WTC11 (cell line): ENCODE results near the gene PLPP4. TPM values are rescaled to one million over a fixed set of nuclear protein-coding genes. Genes with fewer than 3 reads are reported as not detected.

Experiments used
- ATAC-seq: fragments of 200-7000 bp; cut with Tn5 transposase; 2 replicates; pipeline ENCODE4 v1.10.0; 2021; ENCODE audit warnings: mild to moderate bottlenecking, moderate library complexity
- CTCF ChIA-PET: fragments of 300-600 bp; sonication (Branson Sonifier 250); formaldehyde crosslinking; loops from one replicate; lab custom pipeline; 2021; ENCODE audit warnings: antibody characterized with exemption; lab: Charles Lee
- POLR2A ChIA-PET: fragments of 350-600 bp; sonication (Branson Sonifier 250); formaldehyde crosslinking; loops from one replicate; lab custom pipeline; 2021; ENCODE audit warnings: antibody characterized with exemption; lab: Charles Lee
- DNase-seq: peaks from one replicate; pipeline ENCODE4 v3.0.0; 2021; ENCODE audit warnings: low spot score
- H3K27ac Mint-ChIP-seq: 2 replicates; pipeline ENCODE4 v1.8.0; 2021; ENCODE audit warnings: mixed read lengths
- H3K27me3 Mint-ChIP-seq: 2 replicates; pipeline ENCODE4 v1.8.0; 2021; ENCODE audit warnings: low read depth, mild to moderate bottlenecking, moderate library complexity, mixed read lengths
- H3K36me3 Mint-ChIP-seq: 2 replicates; pipeline ENCODE4 v1.8.0; 2021; ENCODE audit warnings: mixed read lengths
- H3K4me1 Mint-ChIP-seq: 2 replicates; pipeline ENCODE4 v1.8.0; 2022; ENCODE audit warnings: mixed read lengths
- H3K4me3 Mint-ChIP-seq: 2 replicates; pipeline ENCODE4 v1.8.0; 2021; ENCODE audit warnings: mild to moderate bottlenecking, moderate library complexity, mixed read lengths
- H3K9me3 Mint-ChIP-seq: 2 replicates; pipeline ENCODE4 v1.8.0; 2021; ENCODE audit warnings: mixed read lengths
- CREB1 ChIP-seq: sonication (generic); formaldehyde crosslinking; IDR thresholded peaks from 2 replicates; pipeline ENCODE4 v1.8.0; 2023; ENCODE audit warnings: mild to moderate bottlenecking, missing genetic modification reagents
- E2F5 ChIP-seq: sonication (generic); formaldehyde crosslinking; IDR thresholded peaks from 2 replicates; pipeline ENCODE4 v1.8.1; 2022; ENCODE audit warnings: mild to moderate bottlenecking, moderate library complexity, missing genetic modification reagents
- FOXP1 ChIP-seq: sonication (generic); formaldehyde crosslinking; IDR thresholded peaks from 2 replicates; pipeline ENCODE4 v1.8.0; 2022; ENCODE audit warnings: missing genetic modification reagents, mild to moderate bottlenecking, moderate library complexity, borderline replicate concordance
- IRF2 ChIP-seq: sonication (generic); formaldehyde crosslinking; IDR thresholded peaks from 2 replicates; pipeline ENCODE4 v1.8.0; 2022; ENCODE audit warnings: low read depth, missing genetic modification reagents, borderline replicate concordance
- NFE2L1 ChIP-seq: sonication (generic); formaldehyde crosslinking; IDR thresholded peaks from 2 replicates; pipeline ENCODE4 v1.8.1; 2023; ENCODE audit warnings: missing genetic modification reagents
- NR3C1 ChIP-seq: sonication (generic); formaldehyde crosslinking; conservative IDR thresholded peaks from 2 replicates; pipeline ENCODE4 v1.8.1; 2023; ENCODE audit warnings: low read depth, mild to moderate bottlenecking, missing genetic modification reagents
- SMAD3 ChIP-seq: sonication (generic); formaldehyde crosslinking; IDR thresholded peaks from 2 replicates; pipeline ENCODE4 v1.8.0; 2022; ENCODE audit warnings: missing genetic modification reagents, mild to moderate bottlenecking, borderline replicate concordance
- TEAD1 ChIP-seq: sonication (generic); formaldehyde crosslinking; IDR thresholded peaks from 2 replicates; pipeline ENCODE4 v1.8.0; 2022; ENCODE audit warnings: mild to moderate bottlenecking, missing genetic modification reagents
- ZNF396 ChIP-seq: fragments of 250-450 bp; sonication (Bioruptor Pico); IDR thresholded peaks from 2 replicates; pipeline ENCODE4 v1.8.0; 2021; ENCODE audit warnings: mild to moderate bottlenecking, moderate library complexity, borderline replicate concordance
- ZNF416 ChIP-seq: fragments of 250-450 bp; sonication (Bioruptor Pico); IDR thresholded peaks from 2 replicates; pipeline ENCODE4 v1.9.0; 2021; ENCODE audit warnings: mild to moderate bottlenecking, inconsistent platforms
- ZNF425 ChIP-seq: fragments of 250-450 bp; sonication (Bioruptor Pico); conservative IDR thresholded peaks from 2 replicates; pipeline ENCODE4 v1.9.0; 2021; ENCODE audit warnings: mild to moderate bottlenecking
- ZNF671 ChIP-seq: fragments of 250-450 bp; sonication (Bioruptor Pico); IDR thresholded peaks from 2 replicates; pipeline ENCODE4 v1.8.0; 2021; ENCODE audit warnings: mild to moderate bottlenecking
- total RNA-seq: library from RNA; stranded (reverse); gene quantifications from 3 replicates; pipeline ENCODE4 v1.2.3, GENCODE V29; 2021
- TF ChIP-seq, protein P1 (sequence below): sonication (generic); formaldehyde crosslinking; IDR thresholded peaks from 2 replicates; pipeline ENCODE4 v1.8.0; 2022; ENCODE audit warnings: missing genetic modification reagents
- TF ChIP-seq, protein P2 (sequence below): sonication (generic); formaldehyde crosslinking; IDR thresholded peaks from 2 replicates; pipeline ENCODE4 v1.8.0; 2023; ENCODE audit warnings: mild to moderate bottlenecking, missing genetic modification reagents
- TF ChIP-seq, protein P3 (sequence below): sonication (generic); formaldehyde crosslinking; IDR thresholded peaks from 2 replicates; pipeline ENCODE4 v1.8.1; 2022; ENCODE audit warnings: mild to moderate bottlenecking, missing genetic modification reagents, moderate library complexity, borderline replicate concordance

PLPP4 gene
- total RNA-seq, 1 experiment from 2014 or later, result 0.15 TPM

GRCh38 chr10:120607710-120608703, 151.0 kb downstream of the PLPP4 start (continued):
- TF ChIP-seq FOXP1 (no peak), TEAD1 (CRISPR knock-in tag) (no peak), E2F5 (CRISPR knock-in tag) (no peak), IRF2 (CRISPR knock-in tag) (no peak), ZNF671 (CRISPR knock-in tag) (no peak)
- TF ChIP-seq, protein P1, sequence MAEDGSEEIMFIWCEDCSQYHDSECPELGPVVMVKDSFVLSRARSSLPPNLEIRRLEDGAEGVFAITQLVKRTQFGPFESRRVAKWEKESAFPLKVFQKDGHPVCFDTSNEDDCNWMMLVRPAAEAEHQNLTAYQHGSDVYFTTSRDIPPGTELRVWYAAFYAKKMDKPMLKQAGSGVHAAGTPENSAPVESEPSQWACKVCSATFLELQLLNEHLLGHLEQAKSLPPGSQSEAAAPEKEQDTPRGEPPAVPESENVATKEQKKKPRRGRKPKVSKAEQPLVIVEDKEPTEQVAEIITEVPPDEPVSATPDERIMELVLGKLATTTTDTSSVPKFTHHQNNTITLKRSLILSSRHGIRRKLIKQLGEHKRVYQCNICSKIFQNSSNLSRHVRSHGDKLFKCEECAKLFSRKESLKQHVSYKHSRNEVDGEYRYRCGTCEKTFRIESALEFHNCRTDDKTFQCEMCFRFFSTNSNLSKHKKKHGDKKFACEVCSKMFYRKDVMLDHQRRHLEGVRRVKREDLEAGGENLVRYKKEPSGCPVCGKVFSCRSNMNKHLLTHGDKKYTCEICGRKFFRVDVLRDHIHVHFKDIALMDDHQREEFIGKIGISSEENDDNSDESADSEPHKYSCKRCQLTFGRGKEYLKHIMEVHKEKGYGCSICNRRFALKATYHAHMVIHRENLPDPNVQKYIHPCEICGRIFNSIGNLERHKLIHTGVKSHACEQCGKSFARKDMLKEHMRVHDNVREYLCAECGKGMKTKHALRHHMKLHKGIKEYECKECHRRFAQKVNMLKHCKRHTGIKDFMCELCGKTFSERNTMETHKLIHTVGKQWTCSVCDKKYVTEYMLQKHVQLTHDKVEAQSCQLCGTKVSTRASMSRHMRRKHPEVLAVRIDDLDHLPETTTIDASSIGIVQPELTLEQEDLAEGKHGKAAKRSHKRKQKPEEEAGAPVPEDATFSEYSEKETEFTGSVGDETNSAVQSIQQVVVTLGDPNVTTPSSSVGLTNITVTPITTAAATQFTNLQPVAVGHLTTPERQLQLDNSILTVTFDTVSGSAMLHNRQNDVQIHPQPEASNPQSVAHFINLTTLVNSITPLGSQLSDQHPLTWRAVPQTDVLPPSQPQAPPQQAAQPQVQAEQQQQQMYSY, result no peak
- TF ChIP-seq, protein P2, sequence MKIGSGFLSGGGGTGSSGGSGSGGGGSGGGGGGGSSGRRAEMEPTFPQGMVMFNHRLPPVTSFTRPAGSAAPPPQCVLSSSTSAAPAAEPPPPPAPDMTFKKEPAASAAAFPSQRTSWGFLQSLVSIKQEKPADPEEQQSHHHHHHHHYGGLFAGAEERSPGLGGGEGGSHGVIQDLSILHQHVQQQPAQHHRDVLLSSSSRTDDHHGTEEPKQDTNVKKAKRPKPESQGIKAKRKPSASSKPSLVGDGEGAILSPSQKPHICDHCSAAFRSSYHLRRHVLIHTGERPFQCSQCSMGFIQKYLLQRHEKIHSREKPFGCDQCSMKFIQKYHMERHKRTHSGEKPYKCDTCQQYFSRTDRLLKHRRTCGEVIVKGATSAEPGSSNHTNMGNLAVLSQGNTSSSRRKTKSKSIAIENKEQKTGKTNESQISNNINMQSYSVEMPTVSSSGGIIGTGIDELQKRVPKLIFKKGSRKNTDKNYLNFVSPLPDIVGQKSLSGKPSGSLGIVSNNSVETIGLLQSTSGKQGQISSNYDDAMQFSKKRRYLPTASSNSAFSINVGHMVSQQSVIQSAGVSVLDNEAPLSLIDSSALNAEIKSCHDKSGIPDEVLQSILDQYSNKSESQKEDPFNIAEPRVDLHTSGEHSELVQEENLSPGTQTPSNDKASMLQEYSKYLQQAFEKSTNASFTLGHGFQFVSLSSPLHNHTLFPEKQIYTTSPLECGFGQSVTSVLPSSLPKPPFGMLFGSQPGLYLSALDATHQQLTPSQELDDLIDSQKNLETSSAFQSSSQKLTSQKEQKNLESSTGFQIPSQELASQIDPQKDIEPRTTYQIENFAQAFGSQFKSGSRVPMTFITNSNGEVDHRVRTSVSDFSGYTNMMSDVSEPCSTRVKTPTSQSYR (CRISPR knock-in tag), result no peak

- Mint-ChIP-seq H3K27ac (no peak overlapping the region), H3K9me3 (peaks cover 19% of the 10 kb centered on the region), H3K36me3 (0 out of 2 replicates have a peak, but pooled peaks cover under 1% of the 10 kb centered on the region), H3K4me1 (peaks cover 16% of the 10 kb centered on the region), H3K4me3 (no peak overlapping the region), H3K27me3 (no peaks in the 10 kb centered on the region; the same call in none of the 2 replicates)
- ChIA-PET POLR2A (no interaction called here), CTCF (interaction anchor here (0.6 kb wide), 1 partner anchor 8 kb away, joined by 3 read pairs; no protein-coding TSS in a partner anchor)
- DNase-seq (no peak), ATAC-seq (no peak)
- no peak for TF ChIP-seq ZNF425 (CRISPR knock-in tag)
- no peak for TF ChIP-seq CREB1
- TF ChIP-seq, protein P3, sequence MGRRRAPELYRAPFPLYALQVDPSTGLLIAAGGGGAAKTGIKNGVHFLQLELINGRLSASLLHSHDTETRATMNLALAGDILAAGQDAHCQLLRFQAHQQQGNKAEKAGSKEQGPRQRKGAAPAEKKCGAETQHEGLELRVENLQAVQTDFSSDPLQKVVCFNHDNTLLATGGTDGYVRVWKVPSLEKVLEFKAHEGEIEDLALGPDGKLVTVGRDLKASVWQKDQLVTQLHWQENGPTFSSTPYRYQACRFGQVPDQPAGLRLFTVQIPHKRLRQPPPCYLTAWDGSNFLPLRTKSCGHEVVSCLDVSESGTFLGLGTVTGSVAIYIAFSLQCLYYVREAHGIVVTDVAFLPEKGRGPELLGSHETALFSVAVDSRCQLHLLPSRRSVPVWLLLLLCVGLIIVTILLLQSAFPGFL (CRISPR knock-in tag), result no peak
- no peak for TF ChIP-seq ZNF396 (CRISPR knock-in tag)
- TF ChIP-seq SMAD3 (CRISPR knock-in tag), result no peak
- no peak for TF ChIP-seq ZNF416 (CRISPR knock-in tag)
- TF ChIP-seq, protein P1, result no peak
- no peak for TF ChIP-seq NFE2L1 (CRISPR knock-in tag)
- no peak for TF ChIP-seq NR3C1 (CRISPR knock-in tag)
Measured at GRCh38 chr10:120609006-120609405, 152.0 kb downstream of the PLPP4 start.
